Endothelial cell of umbilical vein (primary cell): ENCODE data around the gene NMRK2. TPM values are rescaled to one million over a fixed set of nuclear protein-coding genes. Genes with fewer than 3 reads are reported as not detected.

Source experiments
- BruUV-seq: library from RNA; stranded (reverse); fragments of 400-500 nt; replicated peaks from 2 replicates; lab custom pipeline; 2021; lab: Mats Ljungman, UMichigan
- CTCF ChIA-PET: fragments of 300-600, 350-600 bp; sonication (Branson Sonifier 250); formaldehyde crosslinking; loops from one replicate; lab custom pipeline; 2021; ENCODE audit warnings: antibody characterized with exemption, inconsistent platforms; lab: Charles Lee
- POLR2A ChIA-PET: fragments of 300-600, 350-600 bp; sonication (Branson Sonifier 250); formaldehyde crosslinking; loops from one replicate; lab custom pipeline; 2021; ENCODE audit warnings: antibody characterized with exemption, inconsistent platforms; lab: Charles Lee
- DNase-seq: peaks from one replicate; pipeline ENCODE4 v3.0.0-alpha.2; 2011; ENCODE audit warnings: low read depth, low spot score
- FAIRE-seq: peaks from 2 replicates; lab custom pipeline; 2011; peaks lifted over from hg19 to GRCh38; lab: Jason Lieb, UNC
- H2AFZ ChIP-seq: 2 replicates; pipeline ENCODE4 v1.6.0; 2012; ENCODE audit warnings: low read depth, low read length, control low read depth, inconsistent platforms
- H3K27ac ChIP-seq: 2 replicates; pipeline ENCODE4 v1.5.1; 2011; ENCODE audit warnings: low read depth, mild to moderate bottlenecking, control low read depth, low read length, moderate library complexity; ENCODE audit not compliant: insufficient read depth
- H3K27me3 ChIP-seq, 2 experiments: 2 replicates each; pipeline versions ENCODE4 v1.6.0 to v1.6.1; 2011; ENCODE audit warnings: low read length in 2 of 2, mixed read lengths in 1 of 2; ENCODE audit not compliant: control insufficient read depth in 2 of 2, insufficient read depth in 2 of 2
- H3K36me3 ChIP-seq, 2 experiments: 2 replicates in 1 of 2; 3 replicates in 1 of 2; pipeline ENCODE4 v1.5.1; 2011; ENCODE audit warnings: low read length in 2 of 2, mild to moderate bottlenecking in 1 of 2, moderate library complexity in 1 of 2; ENCODE audit not compliant: control insufficient read depth in 2 of 2, insufficient read depth in 2 of 2; ENCODE audit errors: extremely low read depth in 1 of 2
- H3K4me1 ChIP-seq: 3 replicates; pipeline ENCODE4 v1.5.1; 2011; ENCODE audit warnings: mild to moderate bottlenecking, low read length; ENCODE audit not compliant: control insufficient read depth, insufficient read depth; ENCODE audit errors: extremely low read depth
- H3K4me2 ChIP-seq: 2 replicates; pipeline ENCODE4 v1.6.1; 2011; ENCODE audit warnings: low read length, control low read depth, mixed read lengths; ENCODE audit not compliant: insufficient read depth
- H3K4me3 ChIP-seq, 3 experiments: fragments of 200-600 bp in 1 of 3; sonication (generic), shearing (Covaris generic) in 1 of 3; replicated peaks in 1 of 3; 2 replicates each; pipeline ENCODE4 v1.5.1; 2011 to 2016; ENCODE audit warnings: control low read depth in 3 of 3, low read length in 3 of 3, mild to moderate bottlenecking in 2 of 3, inconsistent platforms in 1 of 3, low read depth in 1 of 3, moderate library complexity in 1 of 3; ENCODE audit not compliant: insufficient read depth in 1 of 3
- H3K79me2 ChIP-seq: 2 replicates; pipeline ENCODE4 v1.6.0; 2012; ENCODE audit warnings: low read length, inconsistent platforms; ENCODE audit not compliant: control insufficient read depth, insufficient read depth
- H3K9ac ChIP-seq: replicated peaks from 2 replicates; pipeline ENCODE3; 2011; ENCODE audit warnings: low read length, control low read depth; ENCODE audit not compliant: insufficient read depth; ENCODE audit errors: extremely low read depth
- H3K9me1 ChIP-seq: replicated peaks from 3 replicates; pipeline ENCODE4 v1.6.0; 2011; ENCODE audit warnings: mild to moderate bottlenecking, low read length; ENCODE audit not compliant: control insufficient read depth, insufficient read depth; ENCODE audit errors: extremely low read depth
- H3K9me3 ChIP-seq: replicated peaks from 2 replicates; pipeline ENCODE4 v1.5.1; 2012; ENCODE audit warnings: low read length, inconsistent platforms; ENCODE audit not compliant: control insufficient read depth, insufficient read depth
- H4K20me1 ChIP-seq: replicated peaks from 2 replicates; pipeline ENCODE3; 2011; ENCODE audit warnings: mild to moderate bottlenecking, low read length; ENCODE audit not compliant: control insufficient read depth, insufficient read depth; ENCODE audit errors: extremely low read depth
- FOS ChIP-seq: IDR thresholded peaks from 2 replicates; pipeline ENCODE4 v1.6.1; 2011; ENCODE audit warnings: mild to moderate bottlenecking, low read length, moderate library complexity, borderline replicate concordance; ENCODE audit not compliant: insufficient read depth
- GATA2 ChIP-seq: IDR thresholded peaks from 2 replicates; pipeline ENCODE4 v1.7.0; 2011; ENCODE audit warnings: low read depth, mild to moderate bottlenecking, moderate library complexity, mixed read lengths, low read length; ENCODE audit not compliant: insufficient read length, insufficient read depth
- MAX ChIP-seq: IDR thresholded peaks from 2 replicates; pipeline ENCODE4 v1.6.1; 2011; ENCODE audit not compliant: insufficient read depth, insufficient read length
- MYC ChIP-seq: IDR thresholded peaks from one replicate; pipeline ENCODE4 v1.6.1; 2011; ENCODE audit warnings: mild to moderate bottlenecking, low read depth, low read length
- POLR2A ChIP-seq: IDR thresholded peaks from 2 replicates; pipeline ENCODE4 v1.6.1; 2012; ENCODE audit warnings: low read depth, mild to moderate bottlenecking, control low read depth, low read length
- POLR2AphosphoS5 ChIP-seq: IDR thresholded peaks from 2 replicates; pipeline ENCODE4 v1.6.1; 2012; ENCODE audit warnings: low read depth, mild to moderate bottlenecking, control low read depth, low read length, moderate library complexity; ENCODE audit not compliant: insufficient read depth
- dilution Hi-C: fragments of 300-500 bp; cut with MboI; formaldehyde crosslinking; loops from one replicate; pipeline ENCODE4 v1.15.0; 2019; ENCODE audit warnings: low sequenced_read_pairs; ENCODE audit not compliant: extremely low pct_ligation_motif_present
- intact Hi-C: fragments of 100-400 bp; cut with micrococcal nuclease; formaldehyde crosslinking; loops from one replicate; pipeline ENCODE4 v1.10.0; 2022
- polyA plus RNA-seq, 4 experiments: library from polyadenylated mRNA; depleted of rRNA in 3 of 4; stranded (reverse) in 3 of 4; unstranded in 1 of 4; fragments of >200 nt; gene quantifications; 2 replicates each; pipeline versions ENCODE4 v1.2.1 to v1.2.3, GENCODE V29; 2011 to 2012; ENCODE audit warnings: missing spikeins in 1 of 4
- total RNA-seq: library from RNA; stranded (reverse); gene quantifications from 2 replicates; pipeline ENCODE4 v1.2.3, GENCODE V29; 2021

Gene NMRK2
- total and polyA plus RNA-seq, 2 donors (not counting 3 experiments of a cell fraction or from before 2014, with no cell fraction given): not detected

GRCh38 chr19:3983542-3983914 is 50.7 kb downstream of the NMRK2 start:
- Histone ChIP-seq H4K20me1 (no peaks in the 10 kb centered on the region), H3K9me3 (no peaks in the 10 kb centered on the region), H3K27ac (no peak overlapping the region), H3K4me3 (peak overlapping the region in 2 of 3 experiments; percentile 63 to 98), H2AFZ (no peak overlapping the region), H3K79me2 (peaks cover 65% of the 10 kb centered on the region), H3K4me2 (peak overlapping the region; percentile 65), H3K9ac (peak overlapping the region; percentile 99), H3K27me3 (no peaks in the 10 kb centered on the region), H3K4me1 (peaks cover 31% of the 10 kb centered on the region), H3K36me3 (peaks cover 38 to 53% of the 10 kb centered on the region in 2 experiments), H3K9me1 (no peaks in the 10 kb centered on the region)
- DNase-seq (peak; percentile 4), FAIRE-seq (no peak)
- dilution Hi-C loops: no loop called here
- no peak for TF ChIP-seq POLR2A
- TF ChIP-seq GATA2: no peak
- no peak for TF ChIP-seq POLR2AphosphoS5
- no peak for TF ChIP-seq MYC
- TF ChIP-seq FOS: no peak
- POLR2A ChIA-PET: interaction anchor here (5.3 kb wide), 1 partner anchor 14 kb away, joined by 82 read pairs; the partner anchor contains the start of gene DAPK3
- CTCF ChIA-PET: interaction anchor here (2.1 kb wide), 1 partner anchor 13 kb away, joined by 4 read pairs; the partner anchor contains the start of gene DAPK3
- BruUV-seq: no TSS peak
- intact Hi-C loops: no loop called here

GRCh38 chr19:3983936-3984583 is 51.2 kb downstream of the NMRK2 start:
- no peaks in the 10 kb centered on the region for H3K27me3 ChIP-seq
- CTCF ChIA-PET: interaction anchor here (2.1 kb wide), 1 partner anchor 13 kb away, joined by 4 read pairs; the partner anchor contains the start of gene DAPK3
- POLR2A ChIA-PET: interaction anchor here (5.3 kb wide), 1 partner anchor 14 kb away, joined by 82 read pairs; the partner anchor contains the start of gene DAPK3
- TF ChIP-seq POLR2AphosphoS5 (peak; percentile 10), POLR2A (no peak), MAX (peak; percentile 83)
- peaks cover 62% of the 10 kb centered on the region for H3K79me2 ChIP-seq
- H4K20me1 ChIP-seq: no peaks in the 10 kb centered on the region
- intact Hi-C loops (no loop called here), dilution Hi-C loops (no loop called here)
- peak; percentile 62 for FAIRE-seq
- H3K9ac ChIP-seq: peak overlapping the region; percentile 99
- DNase-seq: peak; percentile 34
- no peaks in the 10 kb centered on the region for H3K9me3 ChIP-seq
- H3K9me1 ChIP-seq: no peaks in the 10 kb centered on the region
- peak overlapping the region; percentile 63 to 98 (median 97) for H3K4me3 ChIP-seq
- peaks cover 38 to 50% of the 10 kb centered on the region in 2 experiments for H3K36me3 ChIP-seq
- H3K4me1 ChIP-seq: peaks cover 31% of the 10 kb centered on the region
- H2AFZ ChIP-seq: no peak overlapping the region
- BruUV-seq: no TSS peak
- H3K27ac ChIP-seq: peak overlapping the region; percentile 90
- H3K4me2 ChIP-seq: peak overlapping the region; percentile 65
